ENCODE results near the gene TRERF1.

Gene TRERF1

DNA sequence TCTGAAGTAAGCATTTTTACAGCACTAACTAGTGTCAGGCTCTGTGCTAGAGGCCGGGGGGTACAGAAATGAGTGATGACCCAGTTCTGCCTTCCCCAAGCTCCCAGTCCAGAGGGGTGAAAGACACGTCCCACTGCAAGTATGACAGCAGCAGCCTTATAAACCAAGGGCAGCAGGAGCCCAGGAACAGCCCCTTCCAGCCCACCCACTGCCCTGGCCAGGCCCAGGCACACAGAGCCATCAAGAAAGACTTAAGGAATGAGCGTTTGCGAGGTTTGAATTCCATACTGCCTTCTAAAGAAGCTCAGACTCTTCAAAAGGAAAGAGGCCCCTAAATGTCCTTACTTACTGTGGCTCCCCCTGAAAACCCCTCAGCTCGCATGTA, 10.0 kb downstream of the TRERF1 start:
- Mint-ChIP-seq H3K9me3 (no peaks in the 10 kb centered on the region), H3K36me3 (ENCODE audit: low read depth) (no peaks in the 10 kb centered on the region), H3K27ac (no peak overlapping the region), H3K4me1 (peaks cover 46% of the 10 kb centered on the region), H3K27me3 (no peaks in the 10 kb centered on the region), H3K4me3 (no peak overlapping the region)
- DNase-seq (no peak), ATAC-seq (peak; percentile 25)

- H3K36me3 Mint-ChIP-seq (ENCODE audit: low read depth), result no peaks in the 10 kb centered on the region
- no peaks in the 10 kb centered on the region for H3K27me3 Mint-ChIP-seq
- no peak overlapping the region for H3K4me3 Mint-ChIP-seq
- ATAC-seq (no peak), DNase-seq (no peak)
- no peak overlapping the region for H3K27ac Mint-ChIP-seq
- peaks cover 43% of the 10 kb centered on the region for H3K4me1 Mint-ChIP-seq
- H3K9me3 Mint-ChIP-seq, result no peaks in the 10 kb centered on the region
Measured at GRCh38 chr6:42440778-42441696, 10.7 kb downstream of the TRERF1 start.

DNA sequence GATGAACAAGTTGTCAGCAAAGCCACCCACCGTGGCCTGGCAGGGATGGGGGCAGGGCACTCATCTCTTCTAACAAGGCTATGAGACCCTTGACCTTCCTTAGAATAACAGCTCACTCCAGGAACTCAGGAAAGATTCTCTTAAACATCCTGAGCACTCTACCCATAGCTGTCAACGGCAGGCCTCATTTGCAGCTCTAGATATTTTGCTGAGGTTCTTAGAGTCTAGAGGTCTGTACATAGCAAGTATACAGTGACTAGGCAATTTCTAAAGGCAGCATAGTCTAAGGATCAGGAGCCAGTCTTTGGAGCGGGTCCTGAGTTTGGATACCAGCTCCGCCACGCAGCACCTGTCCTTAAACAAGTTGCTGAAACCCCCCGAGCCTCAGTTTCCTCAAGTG, 11.7 kb downstream of the TRERF1 start:
- no peak overlapping the region for H3K27ac Mint-ChIP-seq
- ATAC-seq (no peak), DNase-seq (no peak)
- H3K36me3 Mint-ChIP-seq (ENCODE audit: low read depth), result peaks cover 3% of the 10 kb centered on the region
- no peak overlapping the region for H3K4me3 Mint-ChIP-seq
- H3K27me3 Mint-ChIP-seq, result no peaks in the 10 kb centered on the region
- peaks cover 35% of the 10 kb centered on the region for H3K4me1 Mint-ChIP-seq
- peaks cover 2% of the 10 kb centered on the region for H3K9me3 Mint-ChIP-seq

DNA sequence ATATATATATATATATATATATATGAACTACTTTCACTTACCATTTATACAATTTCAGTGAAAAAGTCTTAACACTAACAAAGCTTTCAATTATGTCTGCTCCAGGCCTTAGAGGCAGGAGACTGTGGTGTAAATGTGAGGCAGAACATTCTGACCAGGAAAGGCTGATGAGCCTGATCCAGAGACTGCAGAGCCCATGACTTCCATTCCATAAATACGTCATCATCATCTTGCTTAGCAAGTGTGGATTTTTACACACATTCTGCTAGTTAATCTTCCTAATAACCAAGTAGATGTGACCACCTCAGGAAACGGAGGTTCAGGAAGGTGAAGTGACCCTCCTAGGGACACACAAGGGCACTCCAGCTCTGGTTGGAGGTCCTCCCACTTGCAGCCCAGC, 14.9 kb downstream of the TRERF1 start:
- DNase-seq, result no peak
- H3K36me3 Mint-ChIP-seq (ENCODE audit: low read depth), result peaks cover 19% of the 10 kb centered on the region
- H3K4me1 Mint-ChIP-seq, result peaks cover 16% of the 10 kb centered on the region
- no peaks in the 10 kb centered on the region for H3K27me3 Mint-ChIP-seq
- peaks cover 17% of the 10 kb centered on the region for H3K9me3 Mint-ChIP-seq
- H3K27ac Mint-ChIP-seq, result no peak overlapping the region
- H3K4me3 Mint-ChIP-seq, result no peak overlapping the region
- no peak for ATAC-seq

DNA sequence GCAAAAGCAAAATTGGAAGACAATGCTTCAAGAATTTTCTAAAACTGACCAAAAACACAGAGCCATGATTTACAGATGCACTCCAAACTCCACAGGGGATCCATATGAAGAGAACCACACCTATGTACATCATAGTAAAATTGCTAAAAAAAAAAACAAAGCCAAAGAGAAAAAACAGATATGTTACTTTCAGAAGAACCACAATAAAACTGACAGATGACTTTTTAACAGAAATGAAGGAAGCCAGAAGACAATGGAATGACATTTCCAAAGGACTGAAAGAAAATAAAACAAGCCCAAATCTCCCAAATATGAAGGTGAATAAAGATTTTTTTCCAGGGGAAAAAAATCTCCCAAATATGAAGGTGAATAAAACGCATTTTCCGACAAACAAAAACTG, 17.5 kb downstream of the TRERF1 start:
- Mint-ChIP-seq H3K27me3 (no peaks in the 10 kb centered on the region), H3K4me1 (peaks cover 21% of the 10 kb centered on the region), H3K27ac (peak overlapping the region; percentile 34), H3K4me3 (no peak overlapping the region), H3K9me3 (peaks cover 17% of the 10 kb centered on the region), H3K36me3 (ENCODE audit: low read depth) (peaks cover 19% of the 10 kb centered on the region)
- DNase-seq, result no peak
- no peak for ATAC-seq

GRCh38 chr6:42433409-42433808, 18.3 kb downstream of the TRERF1 start:
- H3K9me3 Mint-ChIP-seq, result peaks cover 17% of the 10 kb centered on the region
- no peak overlapping the region for H3K27ac Mint-ChIP-seq
- DNase-seq (no peak), ATAC-seq (no peak)
- H3K36me3 Mint-ChIP-seq (ENCODE audit: low read depth), result peaks cover 19% of the 10 kb centered on the region
- H3K4me1 Mint-ChIP-seq, result peaks cover 26% of the 10 kb centered on the region
- H3K4me3 Mint-ChIP-seq, result no peak overlapping the region
- no peaks in the 10 kb centered on the region for H3K27me3 Mint-ChIP-seq

- DNase-seq, result no peak
- peaks cover 19% of the 10 kb centered on the region for H3K36me3 Mint-ChIP-seq (ENCODE audit: low read depth)
- no peak for ATAC-seq
- H3K27me3 Mint-ChIP-seq, result no peaks in the 10 kb centered on the region
- H3K27ac Mint-ChIP-seq, result no peak overlapping the region
- no peak overlapping the region for H3K4me3 Mint-ChIP-seq
- H3K9me3 Mint-ChIP-seq, result peaks cover 17% of the 10 kb centered on the region
- peaks cover 33% of the 10 kb centered on the region for H3K4me1 Mint-ChIP-seq
Measured at GRCh38 chr6:42431877-42432276, 19.8 kb downstream of the TRERF1 start.

DNA sequence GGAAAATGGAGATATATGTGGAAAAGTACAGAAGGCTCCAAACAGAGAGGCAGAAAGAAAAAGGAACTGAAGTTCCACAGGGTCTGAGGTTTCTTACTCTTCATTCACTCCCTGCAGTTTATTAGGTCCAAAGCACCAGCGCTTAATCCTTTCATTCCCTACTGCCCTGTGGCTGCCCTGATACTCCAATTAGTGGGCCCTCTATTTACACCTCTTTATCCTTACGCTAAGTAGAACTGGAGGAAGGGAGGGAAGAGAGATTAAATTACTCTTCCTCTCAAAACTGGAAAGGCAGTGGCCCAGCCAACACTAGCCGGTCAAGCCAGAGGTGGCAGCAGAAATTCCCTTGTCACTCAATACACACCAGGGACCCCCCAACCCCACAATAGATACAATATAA, 20.4 kb downstream of the TRERF1 start:
- DNase-seq (no peak), ATAC-seq (no peak)
- H3K4me3 Mint-ChIP-seq, result no peak overlapping the region
- H3K36me3 Mint-ChIP-seq (ENCODE audit: low read depth), result peaks cover 19% of the 10 kb centered on the region
- H3K9me3 Mint-ChIP-seq, result peaks cover 17% of the 10 kb centered on the region
- H3K4me1 Mint-ChIP-seq, result peaks cover 33% of the 10 kb centered on the region
- no peak overlapping the region for H3K27ac Mint-ChIP-seq
- no peaks in the 10 kb centered on the region for H3K27me3 Mint-ChIP-seq

DNA sequence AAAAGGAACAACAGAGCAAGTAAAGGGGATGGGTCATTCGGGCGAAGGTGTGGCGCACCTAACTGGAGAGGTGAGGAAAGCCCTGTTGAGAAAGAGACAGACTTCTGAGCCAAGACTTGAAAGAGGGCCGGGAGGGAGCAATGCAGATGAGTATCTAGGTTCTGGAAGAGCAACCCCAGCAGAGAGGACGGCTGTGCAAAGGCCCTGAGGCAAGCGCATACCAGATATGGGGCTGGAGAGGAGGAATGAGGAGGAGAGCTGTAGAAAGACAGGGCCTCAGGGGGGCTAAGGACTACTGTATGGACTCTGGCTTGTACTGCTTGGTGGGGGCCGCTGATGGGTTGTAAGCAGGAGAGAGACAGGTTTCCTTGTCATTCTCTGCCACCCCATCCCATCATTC, 21.9 kb downstream of the TRERF1 start:
- H3K4me3 Mint-ChIP-seq, result no peak overlapping the region
- H3K36me3 Mint-ChIP-seq (ENCODE audit: low read depth), result peaks cover 15% of the 10 kb centered on the region
- peaks cover 42% of the 10 kb centered on the region for H3K4me1 Mint-ChIP-seq

DNA sequence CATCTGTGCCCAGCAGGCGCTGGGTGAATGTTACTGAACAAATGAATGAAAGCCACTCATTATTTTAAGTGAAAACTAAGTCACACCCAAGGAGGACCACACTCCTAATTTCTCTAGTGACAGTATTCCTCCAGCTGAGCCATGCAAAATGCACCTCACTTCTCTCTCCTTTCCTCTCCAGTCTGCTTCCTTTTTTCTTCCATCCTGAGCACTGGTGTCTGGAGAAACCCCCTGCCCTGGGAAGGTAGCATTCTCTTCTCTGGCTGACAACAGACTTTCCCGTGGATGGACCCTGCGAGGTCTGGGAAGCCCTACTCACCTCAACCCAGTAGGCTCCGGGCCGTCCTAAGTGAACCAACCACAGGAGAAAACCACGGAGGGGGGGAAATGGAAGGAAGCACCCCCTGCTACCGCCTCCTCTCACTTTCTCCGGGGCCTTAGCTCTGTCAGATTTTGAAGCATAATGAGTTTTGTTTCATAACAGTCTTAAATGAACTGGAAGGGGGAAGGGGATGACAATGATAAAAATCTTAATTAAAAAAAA, 22.6 kb downstream of the TRERF1 start:
- ATAC-seq, result no peak
- peaks cover 11% of the 10 kb centered on the region for H3K36me3 Mint-ChIP-seq (ENCODE audit: low read depth)
- no peak for DNase-seq
- H3K4me1 Mint-ChIP-seq, result peaks cover 47% of the 10 kb centered on the region
- peak overlapping the region; percentile 35 for H3K4me3 Mint-ChIP-seq
- no peaks in the 10 kb centered on the region for H3K27me3 Mint-ChIP-seq
- H3K9me3 Mint-ChIP-seq, result peaks cover 9% of the 10 kb centered on the region
- H3K27ac Mint-ChIP-seq, result peak overlapping the region; percentile 73

More for the DNA sequence above, 21.9 kb downstream of the TRERF1 start:
- no peak for ATAC-seq
- no peaks in the 10 kb centered on the region for H3K27me3 Mint-ChIP-seq
- H3K27ac Mint-ChIP-seq, result peak overlapping the region; percentile 73
- peaks cover 13% of the 10 kb centered on the region for H3K9me3 Mint-ChIP-seq
- DNase-seq, result no peak

DNA sequence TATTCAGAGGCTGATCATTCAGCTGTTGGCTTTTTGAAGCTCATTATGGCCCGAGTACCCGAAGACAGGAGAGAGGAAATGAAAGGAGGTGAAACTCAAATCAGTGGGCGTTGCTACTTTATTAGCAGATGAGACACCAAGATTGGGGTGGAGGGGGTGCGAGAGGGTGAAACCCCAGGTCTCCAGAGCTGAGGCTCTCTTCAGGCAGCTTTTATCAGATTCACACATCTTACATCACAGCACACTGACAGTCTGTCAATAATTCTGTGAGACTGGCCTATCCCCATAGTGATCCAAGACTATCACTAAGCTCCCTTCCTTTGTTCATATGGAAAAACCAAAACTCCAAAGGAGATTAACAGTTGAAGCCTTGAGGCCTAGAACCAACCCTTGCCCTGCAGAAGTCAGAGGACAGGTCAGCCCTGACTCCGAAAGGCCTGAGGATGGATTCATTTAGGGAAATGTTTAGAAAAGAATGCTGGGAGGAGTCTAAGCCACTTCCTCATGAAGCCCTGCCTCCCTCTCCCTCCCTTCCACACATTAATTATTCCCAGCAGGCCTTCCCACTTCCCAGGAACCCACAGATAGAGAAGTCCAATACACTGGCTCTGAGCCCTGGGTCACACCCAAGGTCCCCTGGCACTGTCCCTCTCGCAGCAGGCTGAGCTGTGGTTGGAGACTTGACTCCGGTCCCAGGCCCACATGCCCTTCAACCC, 23.2 kb downstream of the TRERF1 start:
- Mint-ChIP-seq H3K36me3 (ENCODE audit: low read depth) (peaks cover 6% of the 10 kb centered on the region), H3K27ac (peak overlapping the region; percentile 73), H3K9me3 (peaks cover 3% of the 10 kb centered on the region), H3K4me1 (peaks cover 54% of the 10 kb centered on the region), H3K4me3 (no peak overlapping the region), H3K27me3 (no peaks in the 10 kb centered on the region)
- peak; percentile 57 for ATAC-seq
- DNase-seq, result no peak

DNA sequence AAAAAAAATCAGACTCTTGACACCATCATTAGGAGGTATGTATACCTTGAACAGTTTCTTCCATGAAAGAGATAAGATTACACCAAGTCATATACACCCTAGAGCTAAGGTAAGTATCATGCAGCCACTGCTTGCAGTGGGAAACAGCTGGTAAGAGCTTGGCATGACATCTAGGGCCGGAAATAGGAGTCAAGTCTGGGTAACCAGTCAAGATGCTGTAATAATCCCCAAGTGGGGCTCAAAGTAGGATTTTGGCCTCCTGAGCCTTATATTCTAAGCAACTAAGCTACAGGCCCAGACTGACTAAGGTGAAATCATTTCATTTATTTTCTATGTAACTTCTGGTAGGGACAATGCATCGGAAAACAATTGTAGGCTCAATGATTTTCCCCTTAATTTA, 23.9 kb downstream of the TRERF1 start:
- no peak for ATAC-seq
- peaks cover 60% of the 10 kb centered on the region for H3K4me1 Mint-ChIP-seq
- DNase-seq, result no peak
- H3K4me3 Mint-ChIP-seq, result no peak overlapping the region
- H3K36me3 Mint-ChIP-seq (ENCODE audit: low read depth), result no peaks in the 10 kb centered on the region
- H3K27me3 Mint-ChIP-seq, result no peaks in the 10 kb centered on the region
- H3K27ac Mint-ChIP-seq, result no peak overlapping the region
- H3K9me3 Mint-ChIP-seq, result no peaks in the 10 kb centered on the region

GRCh38 chr6:42426191-42426590, 25.5 kb downstream of the TRERF1 start:
- Mint-ChIP-seq H3K9me3 (no peaks in the 10 kb centered on the region), H3K4me3 (no peak overlapping the region), H3K4me1 (peaks cover 60% of the 10 kb centered on the region), H3K27me3 (no peaks in the 10 kb centered on the region), H3K27ac (no peak overlapping the region), H3K36me3 (ENCODE audit: low read depth) (no peaks in the 10 kb centered on the region)
- DNase-seq, result no peak
- ATAC-seq, result no peak

- ATAC-seq, result no peak
- Mint-ChIP-seq H3K27me3 (no peaks in the 10 kb centered on the region), H3K27ac (no peak overlapping the region), H3K4me1 (peaks cover 57% of the 10 kb centered on the region), H3K9me3 (no peaks in the 10 kb centered on the region), H3K4me3 (no peak overlapping the region), H3K36me3 (ENCODE audit: low read depth) (no peaks in the 10 kb centered on the region)
- no peak for DNase-seq
Measured at GRCh38 chr6:42424906-42425474, 26.7 kb downstream of the TRERF1 start.

Data from activated naive CD8-positive, alpha-beta T cell treated with anti-CD3 and anti-CD28 coated beads, Interleukin-2, amount 50 U/mL, for 24 hours (primary cell).